ENCODE data around the gene NCAPD3. TPM values are rescaled to one million over a fixed set of nuclear protein-coding genes. Genes with fewer than 3 reads are reported as not detected.
A peak's percentile ranks its signal among the peaks of the same experiment; 100 is the strongest.

NCAPD3 gene, protein sequence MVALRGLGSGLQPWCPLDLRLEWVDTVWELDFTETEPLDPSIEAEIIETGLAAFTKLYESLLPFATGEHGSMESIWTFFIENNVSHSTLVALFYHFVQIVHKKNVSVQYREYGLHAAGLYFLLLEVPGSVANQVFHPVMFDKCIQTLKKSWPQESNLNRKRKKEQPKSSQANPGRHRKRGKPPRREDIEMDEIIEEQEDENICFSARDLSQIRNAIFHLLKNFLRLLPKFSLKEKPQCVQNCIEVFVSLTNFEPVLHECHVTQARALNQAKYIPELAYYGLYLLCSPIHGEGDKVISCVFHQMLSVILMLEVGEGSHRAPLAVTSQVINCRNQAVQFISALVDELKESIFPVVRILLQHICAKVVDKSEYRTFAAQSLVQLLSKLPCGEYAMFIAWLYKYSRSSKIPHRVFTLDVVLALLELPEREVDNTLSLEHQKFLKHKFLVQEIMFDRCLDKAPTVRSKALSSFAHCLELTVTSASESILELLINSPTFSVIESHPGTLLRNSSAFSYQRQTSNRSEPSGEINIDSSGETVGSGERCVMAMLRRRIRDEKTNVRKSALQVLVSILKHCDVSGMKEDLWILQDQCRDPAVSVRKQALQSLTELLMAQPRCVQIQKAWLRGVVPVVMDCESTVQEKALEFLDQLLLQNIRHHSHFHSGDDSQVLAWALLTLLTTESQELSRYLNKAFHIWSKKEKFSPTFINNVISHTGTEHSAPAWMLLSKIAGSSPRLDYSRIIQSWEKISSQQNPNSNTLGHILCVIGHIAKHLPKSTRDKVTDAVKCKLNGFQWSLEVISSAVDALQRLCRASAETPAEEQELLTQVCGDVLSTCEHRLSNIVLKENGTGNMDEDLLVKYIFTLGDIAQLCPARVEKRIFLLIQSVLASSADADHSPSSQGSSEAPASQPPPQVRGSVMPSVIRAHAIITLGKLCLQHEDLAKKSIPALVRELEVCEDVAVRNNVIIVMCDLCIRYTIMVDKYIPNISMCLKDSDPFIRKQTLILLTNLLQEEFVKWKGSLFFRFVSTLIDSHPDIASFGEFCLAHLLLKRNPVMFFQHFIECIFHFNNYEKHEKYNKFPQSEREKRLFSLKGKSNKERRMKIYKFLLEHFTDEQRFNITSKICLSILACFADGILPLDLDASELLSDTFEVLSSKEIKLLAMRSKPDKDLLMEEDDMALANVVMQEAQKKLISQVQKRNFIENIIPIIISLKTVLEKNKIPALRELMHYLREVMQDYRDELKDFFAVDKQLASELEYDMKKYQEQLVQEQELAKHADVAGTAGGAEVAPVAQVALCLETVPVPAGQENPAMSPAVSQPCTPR (N-terminal part only)
- total RNA-seq (10 to 100 TPM; 23.5 TPM), polyA plus RNA-seq (1 to 10 TPM; 4.4 to 9.5 TPM)
- long read RNA-seq, donor 1, partial matches to known transcripts = 0 of 1 reads
- long read RNA-seq, donor 1, other reads (novel, unspliced or antisense) = 0 of 1 reads
- long read RNA-seq, donor 2 = 0 reads
- long read RNA-seq, donor 3, partial matches to known transcripts = 0 of 1 reads
- long read RNA-seq, donor 3, other reads (novel, unspliced or antisense) = 0 of 1 reads
- long read RNA-seq, donor 4 = 0 reads
- long read RNA-seq, donor 5 = 0 reads

- TF ChIP-seq CTCF (IDR thresholded peaks at IDR 0.05; ENCODE audit: control extremely low read depth, extremely low read depth) = no peak
- Histone ChIP-seq H3K27me3 (ENCODE audit: control insufficient read depth in 3 of 3, insufficient read depth in 3 of 3, low read length in 2 of 3) (no peaks in the 10 kb centered on the region), H3K36me3 (ENCODE audit: control insufficient read depth in 4 of 4, insufficient read depth in 4 of 4, low read length in 4 of 4) (peaks cover 0 to 5% (median 3%) of the 10 kb centered on the region in 4 donors), H3K9me3 (ENCODE audit: control insufficient read depth in 4 of 4, insufficient read depth in 3 of 4, low read length in 3 of 4) (no peaks in the 10 kb centered on the region), H3K4me1 (ENCODE audit: control insufficient read depth in 5 of 5, insufficient read depth in 5 of 5, low read length in 5 of 5) (peaks cover 4 to 34% (median 11%) of the 10 kb centered on the region in 5 donors), H3K4me3 (peak within 1 kb of the TSS; percentile 94), H3K9ac (ENCODE audit: insufficient read depth in 1 of 2, low read length in 2 of 2) (peak within 1 kb of the TSS in 1 of 2 donors; percentile 70), H3K27ac (ENCODE audit: low read depth in 1 of 2, low read length in 1 of 2) (peak within 1 kb of the TSS; percentile 87 to 95)
- DNase-seq = peak; percentile 97 to 98 (median 98)
- peak; percentile 95 for ATAC-seq (ENCODE audit: insufficient read depth, low FRiP score)
- WGBS, 2 donors = 0 to 1% methylated on average over 72 to 89 of the region's 89 CpGs
Measured at GRCh38 chr11:134223836-134224709, at the start of gene NCAPD3, which contains the start of gene VPS26B. Gene NCAPD3 (minus strand): TSS chr11:134223967. CDS start chr11:134223926, 41 bp downstream. Gene VPS26B (plus strand): TSS chr11:134224671. CDS start chr11:134225123, 452 bp downstream.

GRCh38 chr11:134273317-134273712, 49.5 kb upstream of the NCAPD3 start:
- 31 to 50% methylated on average over 3 of the region's 3 CpGs for WGBS, 2 donors

More at GRCh38 chr11:134273317-134273712, 49.5 kb upstream of the NCAPD3 start:
- DNase-seq (no peak), ATAC-seq (ENCODE audit: insufficient read depth, low FRiP score) (no peak)
- TF ChIP-seq CTCF (IDR thresholded peaks at IDR 0.05; ENCODE audit: control extremely low read depth, extremely low read depth) = no peak
- Histone ChIP-seq H3K9ac (ENCODE audit: insufficient read depth in 1 of 2, low read length in 2 of 2) (no peak overlapping the region), H3K4me3 (no peak overlapping the region), H3K4me1 (ENCODE audit: control insufficient read depth in 5 of 5, insufficient read depth in 5 of 5, low read length in 5 of 5) (peaks cover 0 to 21% (median 0%) of the 10 kb centered on the region in 5 donors), H3K27ac (ENCODE audit: low read depth in 1 of 2, low read length in 1 of 2) (no peak overlapping the region), H3K27me3 (ENCODE audit: control insufficient read depth in 3 of 3, insufficient read depth in 3 of 3, low read length in 2 of 3) (peaks cover 6 to 68% (median 63%) of the 10 kb centered on the region in 3 donors), H3K9me3 (ENCODE audit: control insufficient read depth in 4 of 4, insufficient read depth in 3 of 4, low read length in 3 of 4) (peaks cover 0 to 4% (median under 1%) of the 10 kb centered on the region in 4 donors), H3K36me3 (ENCODE audit: control insufficient read depth in 4 of 4, insufficient read depth in 4 of 4, low read length in 4 of 4) (no peaks in the 10 kb centered on the region)

All from lung (tissue), 16 donors.